Brain microvascular endothelial cell (primary cell): ENCODE measurements around the gene DUSP22.

Experiments
- DNase-seq: peaks from one replicate; pipeline ENCODE4 v3.0.0-alpha.2; 2020
- H3K27ac ChIP-seq: fragments of 250-450 bp; sonication (Bioruptor Pico); 2 replicates; pipeline ENCODE4 v1.5.1; 2020; ENCODE audit warnings: mild to moderate bottlenecking, moderate library complexity
- H3K27me3 ChIP-seq: fragments of 250-450 bp; sonication (Bioruptor Pico); replicated peaks from 2 replicates; pipeline ENCODE4 v1.5.1; 2020; ENCODE audit warnings: mild to moderate bottlenecking
- H3K36me3 ChIP-seq: fragments of 250-450 bp; sonication (Bioruptor Pico); replicated peaks from 2 replicates; pipeline ENCODE4 v1.5.1; 2020; ENCODE audit warnings: mild to moderate bottlenecking
- H3K4me3 ChIP-seq: 2 replicates; pipeline ENCODE4 v1.5.1; 2011; ENCODE audit warnings: low read depth, mild to moderate bottlenecking, control low read depth, low read length, moderate library complexity
- CTCF ChIP-seq: IDR thresholded peaks from 2 replicates; pipeline ENCODE4 v1.5.1; 2011; ENCODE audit warnings: low read depth, mild to moderate bottlenecking, moderate library complexity, low read length, control low read depth, inconsistent platforms; ENCODE audit errors: missing control alignments
- in situ Hi-C: cut with HindIII; loops from 2 replicates; pipeline ENCODE4 v1.10.0; 2017; ENCODE audit warnings: low sequenced_read_pairs, low pct_ligation_motif_present

Gene DUSP22

GRCh38 chr6:321158-321438 is 28.8 kb downstream of the DUSP22 start:
- in situ Hi-C loops, result no loop called here
- DNase-seq, result no peak
- no peak for TF ChIP-seq CTCF
- no peaks in the 10 kb centered on the region for H3K36me3 ChIP-seq
- H3K27ac ChIP-seq, result no peak overlapping the region
- no peaks in the 10 kb centered on the region for H3K27me3 ChIP-seq
- no peak overlapping the region for H3K4me3 ChIP-seq

- no peak overlapping the region for H3K27ac ChIP-seq
- no peak overlapping the region for H3K4me3 ChIP-seq
- no peaks in the 10 kb centered on the region for H3K27me3 ChIP-seq
- peaks cover 2% of the 10 kb centered on the region for H3K36me3 ChIP-seq
- TF ChIP-seq CTCF, result no peak
- in situ Hi-C loops, result no loop called here
- DNase-seq, result no peak
These were observed 29.4 kb downstream of the DUSP22 start for GRCh38 chr6:321536-322258.

- no peaks in the 10 kb centered on the region for H3K27me3 ChIP-seq
- peaks cover 4% of the 10 kb centered on the region for H3K36me3 ChIP-seq
- no peak for TF ChIP-seq CTCF
- H3K4me3 ChIP-seq, result no peak overlapping the region
- in situ Hi-C loops, result no loop called here
- H3K27ac ChIP-seq, result no peak overlapping the region
- DNase-seq, result no peak
These were observed 30.1 kb downstream of the DUSP22 start for GRCh38 chr6:322259-322930.

GRCh38 chr6:322940-323729 is 30.8 kb downstream of the DUSP22 start:
- peaks cover 4% of the 10 kb centered on the region for H3K36me3 ChIP-seq
- no peak overlapping the region for H3K4me3 ChIP-seq
- TF ChIP-seq CTCF, result no peak
- no peak overlapping the region for H3K27ac ChIP-seq
- in situ Hi-C loops, result no loop called here
- no peaks in the 10 kb centered on the region for H3K27me3 ChIP-seq
- no peak for DNase-seq

GRCh38 chr6:323730-324088 is 31.4 kb downstream of the DUSP22 start:
- H3K4me3 ChIP-seq, result no peak overlapping the region
- no peak overlapping the region for H3K27ac ChIP-seq
- no peaks in the 10 kb centered on the region for H3K27me3 ChIP-seq
- DNase-seq, result no peak
- in situ Hi-C loops, result no loop called here
- no peak for TF ChIP-seq CTCF
- H3K36me3 ChIP-seq, result peaks cover 4% of the 10 kb centered on the region
